HG02938 (cell line): Measurements from ENCODE around the gene SPINK9.

Experiments used
- ATAC-seq: cut with Tn5 transposase; IDR thresholded peaks from one replicate; pipeline ENCODE4 v1.9.1; 2021; ENCODE audit warnings: mild to moderate bottlenecking, moderate library complexity; ENCODE audit not compliant: unreplicated experiment

Gene SPINK9

DNA sequence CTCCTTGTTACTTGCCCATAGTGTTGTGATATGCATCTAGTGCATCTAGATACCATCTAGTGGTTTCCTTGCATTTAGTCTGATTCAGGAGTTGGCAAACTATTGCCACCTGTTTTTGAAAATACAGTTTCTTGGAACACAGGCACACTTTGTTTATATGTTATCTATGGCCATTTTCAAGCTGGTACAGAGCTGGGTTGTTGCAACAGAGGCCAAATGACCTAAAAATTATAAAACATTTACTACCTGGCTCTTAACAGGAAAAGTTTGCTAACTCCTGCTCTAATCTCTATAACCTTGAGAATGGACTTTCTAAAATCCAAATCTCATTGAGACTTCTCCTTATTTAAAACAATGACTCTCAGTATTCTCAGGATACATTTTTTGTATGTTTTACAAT lies 29.0 kb downstream of the SPINK9 start:
- ATAC-seq, result no peak

DNA sequence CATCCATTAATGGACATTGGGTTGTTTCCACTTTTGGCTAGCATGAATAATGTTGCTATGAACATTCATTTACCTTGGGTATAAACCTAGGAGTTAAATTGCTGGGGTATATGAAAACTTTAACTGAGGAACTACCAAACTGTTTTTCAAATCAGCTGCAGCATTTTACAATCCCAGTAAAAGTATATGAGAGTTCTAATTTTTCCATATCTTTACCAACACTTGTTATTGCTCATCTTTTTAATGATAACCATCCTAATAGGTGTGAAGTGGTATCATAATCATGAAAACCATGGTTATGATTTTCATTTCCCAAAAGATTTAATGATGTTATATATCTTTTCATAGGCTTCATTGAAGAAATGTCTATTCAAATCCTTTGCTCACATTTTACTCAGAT lies 32.9 kb downstream of the SPINK9 start:
- no peak for ATAC-seq

GRCh38 chr5:148372166-148372725 lies 36.9 kb downstream of the SPINK9 start:
- no peak for ATAC-seq

- ATAC-seq, result no peak
These were observed 37.5 kb downstream of the SPINK9 start for GRCh38 chr5:148372893-148373292.

DNA sequence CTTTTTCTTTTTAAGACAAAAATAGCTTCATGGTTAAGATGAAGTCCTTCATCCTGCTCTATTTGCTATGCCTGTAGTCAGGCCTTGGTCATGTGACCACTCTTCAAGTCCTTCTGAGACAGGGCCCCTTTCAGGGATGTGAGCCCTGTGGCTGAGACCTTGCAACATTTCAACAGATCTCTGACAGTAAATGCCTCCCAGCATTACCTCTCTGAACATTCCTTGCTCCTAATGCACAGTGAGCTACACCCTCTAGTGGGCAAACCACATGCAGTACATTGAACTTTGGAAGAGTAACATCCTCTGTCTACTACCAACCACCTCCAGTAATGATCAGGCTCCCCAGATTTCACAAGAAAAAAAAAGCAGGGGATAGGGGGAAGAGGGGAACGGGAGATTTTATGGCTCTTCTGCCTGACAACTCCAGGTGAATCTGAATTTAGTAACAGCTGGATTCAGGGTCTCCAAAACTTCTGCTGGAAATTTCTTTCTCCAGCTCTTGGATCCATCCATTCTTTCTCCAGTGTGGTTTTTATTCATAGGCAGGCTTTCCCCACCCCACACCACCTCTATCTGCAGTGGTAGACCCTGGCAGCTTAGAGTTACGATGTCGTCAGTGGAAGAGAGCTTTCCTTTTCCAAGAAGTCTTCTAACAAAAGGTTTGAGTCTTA lies 39.5 kb downstream of the SPINK9 start:
- ATAC-seq, result peak; percentile 81

DNA sequence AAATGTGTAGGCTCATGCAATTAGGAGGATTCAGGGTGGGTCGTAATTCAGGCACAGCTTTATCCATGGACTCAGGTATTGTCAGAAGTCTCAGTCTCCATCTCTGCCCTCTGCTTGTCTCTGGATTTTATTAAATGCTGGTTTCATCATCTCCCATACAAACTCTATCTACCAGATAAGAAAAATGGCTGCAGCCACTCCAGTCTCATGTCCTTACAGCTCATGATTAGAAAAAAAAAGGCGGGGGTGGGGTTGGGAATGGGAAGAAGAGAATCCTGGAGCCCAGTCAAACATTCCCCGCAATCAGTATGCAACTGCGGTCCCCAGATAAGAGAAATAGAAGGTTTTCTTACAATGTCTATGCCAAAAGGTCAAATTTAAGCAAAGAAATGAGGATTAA lies 40.8 kb downstream of the SPINK9 start:
- no peak for ATAC-seq

DNA sequence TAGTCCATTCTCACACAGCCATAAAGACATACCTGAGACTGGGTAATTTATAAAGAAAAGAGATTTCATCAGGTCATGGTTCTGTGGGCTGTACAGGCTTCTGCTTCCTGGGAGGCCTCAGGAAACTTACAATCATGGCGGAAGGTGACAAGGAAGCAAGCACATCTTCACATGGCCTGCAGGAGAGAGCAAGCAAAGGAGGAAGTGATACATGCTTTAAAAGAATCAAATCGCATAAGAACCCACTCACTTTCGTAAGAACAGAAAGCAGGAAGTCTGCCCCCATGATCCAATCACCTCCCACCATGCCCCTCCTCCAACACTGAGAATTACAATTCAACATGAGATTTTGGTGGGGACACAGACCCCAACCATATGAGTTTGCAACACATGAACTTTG lies 43.3 kb downstream of the SPINK9 start:
- ATAC-seq, result no peak

DNA sequence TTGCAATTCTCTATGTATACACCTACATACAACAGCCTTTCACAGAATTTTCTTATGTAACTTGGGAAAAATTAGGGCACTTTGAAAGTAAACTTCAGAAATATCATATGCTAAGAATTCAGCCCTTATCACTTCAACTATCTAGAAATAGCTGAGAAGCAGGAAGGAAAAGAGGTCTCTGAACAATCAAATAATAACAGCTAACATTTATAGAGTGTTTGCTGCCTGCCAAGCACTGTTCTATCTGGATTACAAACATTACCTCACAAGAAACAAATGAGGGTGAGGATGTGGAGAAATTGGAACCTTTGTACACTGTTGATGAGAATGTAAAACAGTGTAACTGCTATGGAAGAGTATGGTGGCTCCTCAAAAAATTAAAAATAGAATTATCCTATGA lies 44.0 kb downstream of the SPINK9 start:
- no peak for ATAC-seq

- no peak for ATAC-seq
These were observed 46.5 kb downstream of the SPINK9 start for GRCh38 chr5:148381906-148382305.

GRCh38 chr5:148382961-148383360 lies 47.6 kb downstream of the SPINK9 start:
- ATAC-seq, result no peak

GRCh38 chr5:148383564-148384379 lies 48.4 kb downstream of the SPINK9 start, which contains the start of gene FBXO38:
Gene FBXO38 (plus strand): TSS chr5:148383958. CDS start chr5:148394777, 10,819 bp downstream.
- peak; percentile 99 for ATAC-seq

GRCh38 chr5:148384380-148384737 lies 49.0 kb downstream of the SPINK9 start:
- ATAC-seq, result peak; percentile 35

GRCh38 chr5:148385094-148385493 lies 49.7 kb downstream of the SPINK9 start:
- ATAC-seq, result no peak

GRCh38 chr5:148386041-148386440 lies 50.7 kb downstream of the SPINK9 start:
- no peak for ATAC-seq

DNA sequence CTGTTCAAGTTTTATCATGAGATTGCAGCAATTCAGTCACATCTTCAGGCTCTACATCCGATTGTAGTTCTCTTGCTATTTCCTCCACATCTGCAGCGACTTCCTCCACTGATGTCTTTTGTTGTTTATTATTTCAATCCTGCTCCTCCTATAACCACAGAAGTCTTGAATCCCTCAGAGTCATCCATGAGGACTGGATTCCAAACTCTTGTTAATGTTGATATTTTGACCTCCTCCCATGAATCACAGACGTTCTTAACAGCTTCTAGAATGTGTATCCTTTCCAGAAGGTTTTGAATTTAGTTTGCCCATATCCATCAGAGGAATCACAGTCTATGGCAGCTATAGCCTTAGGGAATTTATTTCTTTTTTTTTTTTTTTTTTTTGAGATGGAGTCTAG lies 52.0 kb downstream of the SPINK9 start:
- no peak for ATAC-seq

- no peak for ATAC-seq
These were observed 53.3 kb downstream of the SPINK9 start for GRCh38 chr5:148388696-148389095.
